ENCODE data around the gene EMC9.
"Not testable (repeated sequence)": the region's sequence is repeated elsewhere in the genome, so short reads cannot be mapped to it uniquely, and the experiment has no call there.

EMC9 gene

DNA sequence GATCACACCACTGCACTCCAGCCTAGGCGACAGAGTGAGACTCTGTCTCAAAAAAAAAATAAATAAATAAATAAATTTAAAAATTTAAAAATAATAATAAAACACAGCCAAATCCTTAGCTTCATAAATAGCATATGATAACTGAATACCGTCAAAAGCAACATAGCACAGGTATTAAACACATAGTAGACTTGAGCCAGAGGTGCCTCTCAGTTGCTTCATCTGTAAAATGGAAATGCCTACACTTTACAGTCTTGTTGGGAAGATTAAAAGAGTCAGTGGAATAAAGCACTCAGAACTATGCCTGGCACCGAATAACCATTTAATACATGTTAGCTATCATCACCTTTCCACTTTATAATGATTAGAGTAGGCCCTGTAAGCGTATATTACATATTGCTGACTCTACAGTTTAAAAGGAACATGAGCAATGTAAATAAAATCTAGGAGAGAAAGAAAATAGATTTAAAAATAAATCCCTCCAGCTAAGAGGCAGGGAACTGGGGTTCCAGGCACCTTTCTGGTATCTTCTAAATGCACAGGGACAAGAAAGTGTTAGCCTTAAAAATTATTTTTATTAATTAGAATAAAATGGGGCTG, 34.6 kb downstream of the EMC9 start:
- DNase-seq, result no peak

DNA sequence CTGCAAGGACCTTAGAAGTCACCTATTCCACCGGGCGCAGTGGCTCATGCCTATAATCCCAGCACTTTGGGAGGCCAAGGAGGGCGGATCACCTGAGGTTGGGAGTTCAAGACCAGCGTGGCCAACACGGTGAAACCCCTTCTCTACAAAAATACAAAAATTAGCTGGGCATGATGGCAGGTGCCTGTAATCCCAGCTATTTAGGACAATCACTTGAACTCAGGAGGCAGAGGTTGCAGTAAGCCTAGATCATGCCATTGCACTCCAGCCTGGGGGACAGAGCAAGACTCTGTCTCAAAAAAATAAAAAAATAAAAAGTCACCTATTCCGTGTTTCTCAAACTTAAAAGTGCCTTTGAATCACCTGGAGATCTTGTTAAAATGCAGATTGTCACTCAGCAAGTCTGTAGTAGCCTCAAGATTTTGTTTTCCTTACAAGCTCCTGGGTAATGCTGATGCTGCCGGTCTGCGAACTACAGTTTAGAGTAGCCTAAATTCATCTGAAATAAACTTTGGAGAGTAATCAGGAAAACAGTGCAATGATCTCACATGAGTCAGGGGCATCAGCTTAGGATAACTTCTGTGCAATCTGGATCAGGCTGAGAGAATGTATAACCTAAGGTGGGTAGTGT, 35.7 kb downstream of the EMC9 start:
- not testable (repeated sequence) for DNase-seq

DNA sequence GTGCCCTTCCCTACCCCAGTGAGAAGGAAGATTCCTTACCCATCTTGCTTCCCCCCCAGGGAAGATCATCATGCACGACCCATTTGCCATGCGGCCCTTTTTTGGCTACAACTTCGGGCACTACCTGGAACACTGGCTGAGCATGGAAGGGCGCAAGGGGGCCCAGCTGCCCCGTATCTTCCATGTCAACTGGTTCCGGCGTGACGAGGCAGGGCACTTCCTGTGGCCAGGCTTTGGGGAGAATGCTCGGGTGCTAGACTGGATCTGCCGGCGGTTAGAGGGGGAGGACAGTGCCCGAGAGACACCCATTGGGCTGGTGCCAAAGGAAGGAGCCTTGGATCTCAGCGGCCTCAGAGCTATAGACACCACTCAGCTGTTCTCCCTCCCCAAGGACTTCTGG, 37.9 kb downstream of the EMC9 start:
- no peak for DNase-seq

DNA sequence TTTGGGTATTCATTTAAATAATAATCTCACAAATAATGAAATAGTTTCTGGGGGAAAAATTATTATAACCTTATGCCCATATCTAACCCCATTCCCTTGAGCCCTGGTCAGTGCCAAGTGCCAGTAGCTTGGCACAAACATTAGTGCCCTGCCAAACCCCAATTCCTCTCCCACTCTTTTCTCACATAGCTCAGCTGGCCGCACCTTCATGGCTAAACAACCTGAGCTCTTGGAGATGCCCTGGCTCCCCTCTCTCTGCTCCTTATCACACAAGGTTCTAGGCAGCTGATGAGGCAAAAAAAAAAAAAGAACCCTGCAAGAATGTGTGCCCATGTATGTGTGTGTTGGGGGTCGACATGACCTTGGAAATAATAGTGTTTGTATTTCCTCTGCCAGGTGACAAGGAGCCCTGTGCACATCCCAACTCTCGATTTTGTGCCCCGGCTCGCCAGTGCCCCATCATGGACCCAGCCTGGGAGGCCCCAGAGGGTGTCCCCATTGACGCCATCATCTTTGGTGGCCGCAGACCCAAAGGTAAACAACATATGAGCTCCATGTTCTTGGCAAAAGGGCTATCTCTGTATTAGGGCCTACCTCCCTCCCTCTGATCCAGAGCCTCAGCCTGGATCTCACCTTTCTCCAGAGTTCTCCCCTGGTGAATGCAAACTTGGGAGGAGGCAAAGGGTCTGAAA, 38.9 kb downstream of the EMC9 start:
- no peak for DNase-seq

DNA sequence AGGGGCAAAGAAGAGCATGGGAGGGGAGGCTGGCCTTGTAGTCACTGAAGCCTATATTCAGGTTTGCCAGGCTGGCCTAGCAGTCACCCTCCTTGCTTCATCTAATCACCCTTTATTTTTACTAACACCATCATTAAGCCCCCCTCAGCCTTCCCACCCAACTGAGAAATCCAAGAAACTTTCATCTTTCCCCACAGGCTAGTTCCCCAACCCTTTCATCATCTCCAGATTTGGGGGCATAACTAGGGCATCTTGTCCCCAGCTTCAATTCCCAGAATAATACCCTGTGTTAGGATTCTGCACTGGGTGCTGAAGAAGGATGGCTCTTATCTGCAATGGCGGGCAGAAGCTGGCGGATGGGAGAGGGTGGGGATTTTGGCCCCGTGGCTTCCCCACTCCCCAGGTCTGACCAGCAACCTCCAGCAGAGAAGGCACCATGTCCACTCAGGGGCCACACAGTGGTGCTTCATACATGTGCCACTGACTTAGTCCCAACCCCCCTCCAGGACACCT, 40.4 kb downstream of the EMC9 start:
- no peak for DNase-seq

DNA sequence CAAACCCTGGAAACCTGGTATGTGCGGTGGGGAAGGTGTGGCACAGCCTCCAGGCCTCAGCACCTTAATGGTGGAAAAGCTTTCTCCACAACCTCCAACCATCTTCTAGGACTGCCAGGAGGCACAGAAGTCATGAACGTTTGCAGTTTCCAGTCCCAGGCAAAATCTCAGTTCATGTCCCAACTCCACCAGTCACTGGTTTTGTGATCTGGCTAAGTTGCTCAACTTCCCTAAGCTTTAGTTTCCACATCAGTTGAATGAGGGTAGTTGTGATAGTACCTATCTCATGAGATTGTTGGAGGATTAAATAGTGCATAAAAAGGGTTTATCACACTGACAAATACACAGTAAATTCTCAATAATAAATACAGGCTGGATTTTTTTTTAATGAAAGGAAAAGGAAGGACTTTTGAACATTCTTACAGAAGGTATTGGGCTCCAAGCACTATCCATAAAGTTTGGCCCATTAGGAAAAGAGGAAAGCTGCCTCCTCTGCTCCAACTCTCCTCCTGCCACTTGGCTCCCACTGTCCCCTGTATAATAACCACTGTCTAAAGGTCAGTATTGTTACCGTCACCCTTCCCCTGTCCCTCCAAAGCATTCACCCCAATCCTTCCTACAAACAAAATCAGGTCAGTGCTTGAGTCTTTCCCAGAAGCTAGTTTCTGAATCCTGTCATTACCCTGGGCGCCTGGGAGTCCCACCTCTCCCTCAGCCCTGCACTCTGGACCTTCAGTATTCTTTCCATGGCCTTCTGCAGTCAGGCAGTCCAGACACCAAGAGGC, 41.0 kb downstream of the EMC9 start:
- DNase-seq, result no peak

DNA sequence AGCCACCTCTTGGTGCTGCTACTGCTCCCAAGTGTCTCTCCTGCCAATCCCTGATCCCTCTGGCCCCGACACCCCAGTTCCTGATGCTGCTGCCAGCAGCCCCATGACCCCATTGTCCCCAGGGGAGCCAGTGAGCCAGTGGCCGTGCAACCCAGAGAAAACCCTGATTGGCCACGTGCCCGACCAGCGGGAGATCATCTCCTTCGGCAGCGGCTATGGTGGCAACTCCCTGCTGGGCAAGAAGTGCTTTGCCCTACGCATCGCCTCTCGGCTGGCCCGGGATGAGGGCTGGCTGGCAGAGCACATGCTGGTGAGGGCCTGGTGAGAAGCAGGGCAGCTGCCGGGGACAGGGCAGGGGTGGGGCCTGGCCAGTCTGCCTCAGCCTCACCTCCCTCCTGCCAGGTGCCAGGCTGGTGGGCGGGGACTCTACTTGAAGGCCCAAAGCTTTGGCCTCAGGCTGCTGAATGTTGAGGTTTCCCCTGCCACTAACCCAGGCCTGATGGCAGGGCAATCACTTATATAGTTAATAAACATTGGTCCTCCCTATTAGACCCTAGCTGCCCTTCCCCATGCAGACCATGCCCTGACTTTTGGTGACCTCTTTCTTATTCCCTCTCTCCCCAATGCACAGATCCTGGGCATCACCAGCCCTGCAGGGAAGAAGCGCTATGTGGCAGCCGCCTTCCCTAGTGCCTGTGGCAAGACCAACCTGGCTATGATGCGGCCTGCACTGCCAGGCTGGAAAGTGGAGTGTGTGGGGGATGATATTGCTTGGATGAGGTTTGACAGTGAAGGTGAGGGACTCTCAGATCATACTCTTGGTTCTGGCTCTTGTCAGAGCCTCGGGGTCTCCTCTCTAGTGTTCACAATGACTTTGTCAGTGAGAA, 42.2 kb downstream of the EMC9 start:
- no peak for DNase-seq

DNA sequence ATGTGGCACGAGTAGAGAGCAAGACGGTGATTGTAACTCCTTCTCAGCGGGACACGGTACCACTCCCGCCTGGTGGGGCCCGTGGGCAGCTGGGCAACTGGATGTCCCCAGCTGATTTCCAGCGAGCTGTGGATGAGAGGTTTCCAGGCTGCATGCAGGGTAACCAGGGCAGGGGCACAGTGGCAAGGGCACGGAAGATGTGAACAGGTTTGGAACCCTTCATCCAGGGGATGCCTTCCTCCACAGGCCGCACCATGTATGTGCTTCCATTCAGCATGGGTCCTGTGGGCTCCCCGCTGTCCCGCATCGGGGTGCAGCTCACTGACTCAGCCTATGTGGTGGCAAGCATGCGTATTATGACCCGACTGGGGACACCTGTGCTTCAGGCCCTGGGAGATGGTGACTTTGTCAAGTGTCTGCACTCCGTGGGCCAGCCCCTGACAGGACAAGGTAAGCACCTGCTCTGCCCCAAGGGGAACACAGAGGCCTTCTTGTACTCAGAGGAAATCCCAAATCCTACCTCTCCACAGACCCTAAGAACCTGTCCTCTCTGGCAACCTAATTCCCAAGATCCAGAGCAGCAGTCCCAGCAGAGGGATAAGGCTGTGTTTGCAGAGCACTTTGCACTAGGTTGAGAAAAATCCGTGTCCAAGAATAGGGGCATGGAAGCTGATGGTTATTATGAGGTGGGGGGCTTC, 43.0 kb downstream of the EMC9 start:
- DNase-seq, result no peak

DNA sequence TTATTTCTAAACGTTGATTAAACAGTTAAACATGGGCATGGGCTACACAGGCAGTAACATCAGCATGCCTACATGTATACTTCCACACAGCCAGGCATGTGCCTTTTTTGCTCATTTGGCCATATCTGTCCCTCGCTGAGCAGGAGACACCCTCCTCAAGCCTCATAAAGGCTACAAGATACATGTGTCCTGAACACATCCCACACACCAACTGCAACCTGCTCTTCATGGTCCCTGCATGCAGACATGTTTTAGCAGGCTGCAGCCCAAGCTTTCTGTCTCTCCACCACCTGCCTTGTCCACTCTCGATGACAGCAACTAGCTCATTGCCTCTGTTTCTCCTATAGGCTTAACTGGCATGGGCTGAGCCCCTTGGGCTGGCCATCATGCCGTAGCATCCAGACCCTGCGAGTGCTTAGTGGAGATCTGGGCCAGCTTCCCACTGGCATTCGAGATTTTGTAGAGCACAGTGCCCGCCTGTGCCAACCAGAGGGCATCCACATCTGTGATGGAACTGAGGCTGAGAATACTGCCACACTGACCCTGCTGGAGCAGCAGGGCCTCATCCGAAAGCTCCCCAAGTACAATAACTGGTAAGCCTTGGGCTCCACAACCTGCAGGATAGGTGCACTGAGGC, 44.7 kb downstream of the EMC9 start:
- DNase-seq, result no peak

DNA sequence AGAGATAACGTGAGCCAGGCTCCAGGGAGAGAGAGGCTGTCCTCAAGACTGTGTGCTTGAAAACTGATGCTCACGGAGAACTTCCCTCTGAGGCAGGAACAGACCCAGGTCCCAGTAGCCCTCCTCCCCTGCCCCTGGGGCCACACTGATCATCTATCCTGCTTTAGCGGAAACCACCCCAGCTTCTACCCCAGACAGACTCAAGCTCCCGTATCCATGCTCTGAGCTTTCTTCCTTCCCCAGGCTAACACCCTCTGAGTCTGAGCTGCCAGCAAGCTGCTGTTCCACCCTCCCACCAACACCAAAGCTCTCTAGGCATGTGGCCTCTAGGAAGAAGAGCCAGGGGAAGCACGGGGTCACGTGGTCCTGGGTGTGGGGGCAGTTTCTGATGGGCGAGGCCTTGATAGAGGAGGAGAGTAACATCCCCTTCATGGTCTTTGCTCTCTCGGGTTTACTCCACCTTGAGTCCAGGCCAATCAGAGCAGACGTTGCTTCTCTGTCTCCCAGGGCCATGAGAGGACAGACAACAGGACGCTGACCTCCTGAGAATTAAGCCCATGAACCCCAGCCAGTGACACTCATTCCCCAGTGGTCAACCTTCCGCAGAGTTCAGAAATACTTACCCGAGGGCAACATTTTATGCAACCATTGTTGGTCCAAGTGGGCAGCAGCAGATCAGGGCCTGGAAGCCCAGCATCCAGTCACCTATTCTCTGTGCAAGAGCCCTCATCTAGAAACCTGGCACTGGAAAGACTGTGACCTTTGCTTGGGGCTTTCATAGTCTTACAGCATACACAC, 45.9 kb downstream of the EMC9 start:
- DNase-seq, result no peak

DNA sequence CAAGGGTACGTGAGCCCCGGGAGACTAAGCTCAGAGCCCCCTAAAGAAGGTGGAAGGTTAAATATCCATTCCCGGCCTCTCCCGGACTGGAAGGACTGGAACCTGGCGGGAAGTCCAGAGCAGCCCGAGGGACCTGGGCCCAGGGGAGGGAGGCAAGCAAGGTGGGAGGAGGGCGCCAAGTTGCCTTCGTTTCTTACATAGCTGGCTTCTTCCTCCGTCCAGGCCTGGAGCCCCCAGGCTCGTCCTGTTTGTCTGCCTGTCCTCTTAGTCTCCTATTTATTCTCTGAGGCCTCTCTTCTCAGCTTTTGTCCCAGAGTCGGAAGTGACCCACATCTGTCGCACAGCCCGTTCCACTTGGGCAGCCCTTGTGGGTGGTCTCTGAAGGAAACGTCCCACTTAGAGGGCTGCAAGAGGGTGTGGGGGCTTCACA, 46.5 kb downstream of the EMC9 start:
- DNase-seq, result no peak

DNA sequence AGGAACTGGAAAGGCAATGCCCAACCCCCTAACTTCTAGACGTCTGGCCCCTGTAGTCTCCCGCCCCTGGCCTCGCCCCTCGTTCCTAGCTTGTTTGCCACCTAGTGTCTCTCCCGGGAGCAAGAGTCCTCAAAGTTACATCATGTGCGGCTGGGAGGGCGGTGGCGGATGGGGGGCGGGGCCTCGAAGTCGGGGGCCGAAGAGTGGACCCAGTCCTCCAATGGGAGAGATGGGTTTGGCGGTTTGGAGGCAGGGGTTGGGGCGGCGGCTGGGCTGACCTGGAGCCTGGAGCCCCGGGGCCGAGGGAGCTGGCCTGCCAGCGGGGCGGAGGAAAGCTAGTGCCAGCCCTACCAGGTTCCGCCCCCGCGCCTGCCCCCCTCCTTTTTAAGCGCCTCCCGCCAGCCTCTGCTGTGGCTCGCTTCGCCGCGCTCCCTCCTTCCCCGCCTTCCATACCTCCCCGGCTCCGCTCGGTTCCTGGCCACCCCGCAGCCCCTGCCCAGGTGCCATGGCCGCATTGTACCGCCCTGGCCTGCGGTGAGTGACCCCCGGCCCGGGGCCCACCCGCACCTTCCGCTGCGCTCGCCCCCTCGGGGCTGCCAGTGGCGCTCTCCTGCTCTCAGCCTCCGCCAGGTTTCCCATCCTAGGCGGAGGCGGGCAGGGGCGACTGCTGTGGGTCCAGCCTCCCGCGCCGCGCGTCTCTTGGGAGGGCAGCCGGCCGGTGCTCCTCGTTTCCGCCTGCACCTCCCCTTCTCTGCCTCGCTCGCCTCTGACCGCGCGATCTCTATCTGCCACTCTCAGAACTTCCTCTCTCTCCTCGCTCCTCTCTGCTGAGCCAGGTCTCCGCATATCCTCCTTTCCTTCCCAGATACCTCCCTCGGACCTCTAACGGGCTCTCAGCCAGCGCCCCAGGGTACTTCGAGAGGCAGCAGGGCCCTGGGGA, 47.2 kb downstream of the EMC9 start, which contains the start of gene PCK2:
PCK2 (plus strand) TSS at position 411 of the 940 bp plus-strand sequence; CDS start at position 506, 95 bp downstream.
- DNase-seq, result peak; percentile 66

DNA sequence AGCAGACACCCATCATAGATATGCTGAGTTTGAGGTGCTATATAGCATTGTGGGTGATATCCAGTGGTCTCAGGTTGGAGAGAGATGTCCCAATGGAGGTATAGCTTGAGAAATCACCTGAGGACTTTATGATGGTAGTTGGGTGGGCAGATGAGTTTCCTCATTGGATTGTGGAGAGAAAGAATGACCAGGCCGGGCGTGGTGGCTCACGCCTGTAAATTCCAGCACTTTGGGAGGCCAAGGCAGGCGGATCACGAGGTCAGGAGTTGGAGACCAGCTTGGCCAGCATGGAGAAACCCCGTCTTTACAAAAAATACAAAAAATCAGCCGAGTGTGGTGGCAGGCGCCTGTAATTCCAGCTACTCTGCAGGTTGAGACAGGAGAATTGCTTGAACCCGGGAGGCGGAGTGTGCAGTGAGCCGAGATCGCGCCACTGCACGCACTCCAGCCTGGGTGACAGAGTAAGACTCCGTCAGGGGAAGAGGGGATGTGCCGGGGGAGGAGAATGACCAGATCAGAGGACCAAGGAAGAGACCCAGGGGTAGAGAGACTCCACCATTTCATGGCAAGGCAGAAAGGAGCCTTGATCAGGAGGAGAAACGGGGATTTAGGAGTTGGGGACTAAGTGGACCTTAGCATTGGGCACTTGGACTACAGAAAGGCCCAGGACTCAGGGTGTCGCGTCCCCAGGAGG, 48.0 kb downstream of the EMC9 start:
- DNase-seq, result no peak

DNA sequence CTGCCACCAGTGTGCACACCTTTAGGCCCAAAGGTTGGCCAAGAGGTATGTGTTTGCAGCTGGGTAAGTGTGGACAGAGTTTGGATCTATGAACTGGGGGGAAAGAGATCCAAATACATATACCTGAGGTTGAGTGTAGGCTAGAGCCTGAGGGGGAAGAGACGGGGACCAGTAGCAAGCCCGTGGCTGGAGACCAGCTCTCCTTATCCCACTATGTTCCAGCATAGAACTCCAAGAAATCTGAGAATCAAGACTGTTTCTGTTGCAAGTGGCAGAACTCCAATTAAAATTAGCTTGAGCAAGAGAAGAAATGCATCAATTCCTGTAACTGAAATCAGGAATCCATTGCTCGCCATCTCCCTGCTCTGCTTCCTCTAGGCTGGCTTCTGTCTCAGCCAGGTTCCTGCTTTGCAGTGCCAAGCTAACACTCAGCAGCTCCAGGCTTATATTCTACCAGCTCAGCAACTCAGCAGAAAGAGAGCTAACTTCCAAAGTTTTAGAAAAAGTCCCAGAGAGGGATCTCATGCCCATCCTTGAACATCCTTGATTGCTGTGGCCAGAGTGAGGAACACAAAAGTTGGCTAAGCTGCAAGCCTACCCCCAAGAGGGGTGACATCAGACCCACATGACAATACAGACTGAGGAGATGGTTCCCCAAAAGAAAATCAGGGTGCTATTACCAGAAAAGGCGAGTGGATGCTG, 48.7 kb downstream of the EMC9 start:
- no peak for DNase-seq

DNA sequence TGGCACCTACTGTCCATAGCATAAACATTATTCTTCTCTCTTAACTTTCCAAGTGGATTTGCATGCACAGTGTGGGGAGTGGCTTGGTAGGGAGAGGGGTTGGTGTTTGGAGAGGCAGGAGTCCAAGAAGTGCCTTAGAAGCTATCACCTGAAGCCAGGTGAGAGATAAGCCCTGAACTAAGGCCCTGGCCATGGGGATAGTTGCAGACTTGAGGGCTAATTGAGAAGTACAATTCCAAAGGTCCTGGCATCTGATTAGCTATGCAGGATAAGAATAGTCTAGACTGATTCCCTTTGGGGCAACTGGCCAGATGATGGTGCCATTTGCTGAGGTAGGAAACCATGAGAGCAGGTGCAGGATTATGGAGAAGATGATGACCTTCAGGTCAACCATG, 49.3 kb downstream of the EMC9 start:
- DNase-seq, result no peak

DNA sequence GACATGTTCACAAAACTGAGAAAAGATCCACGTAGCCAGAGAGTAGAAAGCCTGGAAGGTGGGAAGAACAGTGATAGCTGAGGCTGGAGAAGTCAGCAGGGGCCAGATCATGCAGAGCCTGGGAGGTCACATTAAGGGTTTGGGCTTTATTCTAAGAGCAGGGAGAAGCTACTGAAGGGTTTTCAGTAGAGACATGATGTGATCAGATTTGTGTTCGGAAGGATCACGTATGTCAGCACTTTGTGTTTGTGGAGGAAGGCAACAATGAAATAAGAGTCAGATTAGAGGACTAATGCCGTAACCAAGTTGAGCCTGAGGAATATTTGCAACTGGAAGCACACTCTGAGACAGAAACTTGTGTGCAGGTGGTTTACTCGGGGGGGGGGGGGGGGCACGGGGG, 51.5 kb downstream of the EMC9 start:
- no peak for DNase-seq
